ENCODE results near the gene SIK2. TPM values are rescaled to one million over a fixed set of nuclear protein-coding genes. Genes with fewer than 3 reads are reported as not detected.

Gene SIK2
- total and polyA plus RNA-seq, 2 donors (not counting 3 experiments of a cell fraction or from before 2014, with no cell fraction given), result 14.6 to 17.1 TPM

DNA sequence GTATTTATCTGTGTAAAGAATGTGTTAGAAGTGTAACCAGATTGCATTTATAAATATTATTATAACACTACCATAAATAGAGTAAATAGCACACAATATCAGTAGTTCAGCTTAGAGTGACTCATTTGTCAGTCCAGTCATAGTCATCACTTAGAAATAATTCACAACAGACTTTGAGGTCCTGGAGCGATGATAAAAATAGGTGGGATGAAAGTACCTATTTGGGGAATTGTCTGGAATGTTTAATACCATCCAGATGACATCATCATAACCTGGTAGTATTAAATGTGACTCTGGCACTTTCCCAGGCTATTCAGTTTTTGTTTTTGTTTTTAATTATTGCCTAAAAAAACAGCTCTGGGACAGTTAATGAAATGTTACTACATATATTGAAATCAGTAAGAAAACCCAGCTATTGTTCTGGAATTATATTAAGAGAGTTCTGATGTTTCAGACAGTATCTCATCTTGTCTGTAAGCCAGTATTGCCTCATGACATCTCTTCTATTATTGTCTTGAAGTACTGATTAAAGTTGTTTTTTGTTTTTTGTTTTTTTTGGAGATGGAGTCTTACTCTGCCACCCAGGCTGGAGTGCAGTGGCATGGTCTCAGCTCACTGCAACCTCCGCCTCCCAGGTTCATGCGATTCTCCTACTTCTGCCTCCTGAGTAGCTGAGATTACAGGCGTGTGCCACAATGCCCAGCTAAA, 74.8 kb downstream of the SIK2 start:
- DNase-seq (ENCODE audit: low read depth, low spot score), result peak; percentile 48
- peaks cover 7% of the 10 kb centered on the region for H3K4me1 ChIP-seq (ENCODE audit: control insufficient read depth, extremely low read depth, insufficient read depth, low read length)
- CTCF ChIA-PET, result interaction anchor here (1.0 to 1.9 kb wide), 3 partner anchors 18 to 100 kb away, joined by 4 to 12 read pairs (median 5); no protein-coding TSS in a partner anchor
- FAIRE-seq, result no peak
- POLR2A ChIA-PET, result no interaction called here
- H3K79me2 ChIP-seq (ENCODE audit: control insufficient read depth, insufficient read depth, low read length), result no peaks in the 10 kb centered on the region
- no peaks in the 10 kb centered on the region for H3K27me3 ChIP-seq (ENCODE audit: control insufficient read depth in 2 of 2, insufficient read depth in 2 of 2, low read length in 2 of 2)
- no TSS peak for BruUV-seq (replicated peaks)
- H3K36me3 ChIP-seq (ENCODE audit: control insufficient read depth in 2 of 2, extremely low read depth in 1 of 2, insufficient read depth in 2 of 2, low read length in 2 of 2), result peaks cover 0 to 2% of the 10 kb centered on the region in 2 experiments
- dilution Hi-C loops (cut with MboI; ENCODE audit: extremely low pct_ligation_motif_present, low sequenced_read_pairs), result no loop called here
- H3K9me1 ChIP-seq (replicated peaks; ENCODE audit: control insufficient read depth, extremely low read depth, insufficient read depth, low read length), result no peaks in the 10 kb centered on the region
- no peak overlapping the region for H3K9ac ChIP-seq (replicated peaks; ENCODE audit: extremely low read depth, insufficient read depth, low read length)
- H3K4me2 ChIP-seq (ENCODE audit: insufficient read depth, low read length), result no peak overlapping the region
- H3K4me3 ChIP-seq (replicated peaks in 1 of 3; ENCODE audit: insufficient read depth in 1 of 3, low read depth in 1 of 3, low read length in 3 of 3), result no peak overlapping the region
- no peaks in the 10 kb centered on the region for H3K9me3 ChIP-seq (replicated peaks; ENCODE audit: control insufficient read depth, insufficient read depth, low read length)
- intact Hi-C loops (cut with micrococcal nuclease), result loop anchor here (2.0 kb wide), 1 partner anchor 42 kb away; no protein-coding TSS in a partner anchor
- no peak for TF ChIP-seq POLR2A (IDR thresholded peaks at IDR 0.05; ENCODE audit: low read depth, low read length)
- peak; percentile 77 for TF ChIP-seq JUN (IDR thresholded peaks at IDR 0.05; ENCODE audit: borderline replicate concordance, insufficient read depth, insufficient read length, low read depth)
- TF ChIP-seq FOS (IDR thresholded peaks at IDR 0.05; ENCODE audit: borderline replicate concordance, insufficient read depth, low read length), result peak; percentile 71
- no peaks in the 10 kb centered on the region for H4K20me1 ChIP-seq (replicated peaks; ENCODE audit: control insufficient read depth, extremely low read depth, insufficient read depth, low read length)
- no peak overlapping the region for H2AFZ ChIP-seq (ENCODE audit: low read depth, low read length)
- H3K27ac ChIP-seq (ENCODE audit: insufficient read depth, low read depth, low read length), result no peak overlapping the region

DNA sequence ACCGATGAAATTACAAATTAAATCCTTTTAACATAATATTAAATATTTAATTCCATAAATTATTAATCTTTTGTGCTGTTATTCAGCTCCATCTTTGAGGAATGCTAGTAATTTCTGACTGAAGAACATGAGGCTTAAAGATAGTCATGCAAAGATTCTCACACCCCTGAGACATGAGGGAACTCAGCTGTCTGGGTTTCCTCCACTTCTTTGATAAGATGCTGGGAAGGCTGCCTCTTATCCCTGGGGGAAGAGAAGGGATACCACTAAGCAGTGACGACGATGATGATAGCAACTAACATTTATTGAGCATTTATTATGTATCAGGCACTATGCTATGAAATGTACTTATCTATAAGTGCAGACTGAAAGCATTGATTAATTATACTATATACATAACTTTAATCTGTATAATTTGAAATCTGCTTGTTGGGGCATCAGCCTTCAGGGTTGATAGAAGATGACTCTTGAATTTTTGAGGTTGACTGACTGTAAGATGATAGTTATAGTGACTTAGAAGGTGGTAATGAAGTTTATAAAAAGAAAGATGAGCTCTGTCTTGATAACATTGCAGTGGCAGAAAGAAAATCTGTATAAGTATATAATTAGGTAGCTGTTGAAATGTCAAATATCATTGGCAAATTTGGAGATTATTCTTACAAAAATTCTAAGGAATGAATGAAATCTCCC, 78.4 kb downstream of the SIK2 start:
- dilution Hi-C loops (cut with MboI; ENCODE audit: extremely low pct_ligation_motif_present, low sequenced_read_pairs) (no loop called here), intact Hi-C loops (cut with micrococcal nuclease) (no loop called here)
- H3K4me1 ChIP-seq (ENCODE audit: control insufficient read depth, extremely low read depth, insufficient read depth, low read length), result peaks cover 7% of the 10 kb centered on the region
- ChIA-PET POLR2A (no interaction called here), CTCF (interaction anchor here (0.8 to 1.5 kb wide), 2 partner anchors 15 to 24 kb away, joined by 3 to 4 read pairs; no protein-coding TSS in a partner anchor)
- H2AFZ ChIP-seq (ENCODE audit: low read depth, low read length), result no peak overlapping the region
- DNase-seq (ENCODE audit: low read depth, low spot score) (no peak), FAIRE-seq (no peak)
- no peak overlapping the region for H3K9ac ChIP-seq (replicated peaks; ENCODE audit: extremely low read depth, insufficient read depth, low read length)
- no peak for TF ChIP-seq MYC (IDR thresholded peaks at IDR 0.05; ENCODE audit: low read depth, low read length)
- TF ChIP-seq POLR2A (IDR thresholded peaks at IDR 0.05; ENCODE audit: low read depth, low read length), result no peak
- no peak for TF ChIP-seq JUN (IDR thresholded peaks at IDR 0.05; ENCODE audit: borderline replicate concordance, insufficient read depth, insufficient read length, low read depth)
- TF ChIP-seq, protein P1, sequence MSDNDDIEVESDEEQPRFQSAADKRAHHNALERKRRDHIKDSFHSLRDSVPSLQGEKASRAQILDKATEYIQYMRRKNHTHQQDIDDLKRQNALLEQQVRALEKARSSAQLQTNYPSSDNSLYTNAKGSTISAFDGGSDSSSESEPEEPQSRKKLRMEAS (IDR thresholded peaks at IDR 0.05; ENCODE audit: insufficient read depth, insufficient read length), result no peak
- no peak for TF ChIP-seq GATA2 (IDR thresholded peaks at IDR 0.05; ENCODE audit: insufficient read depth, insufficient read length, low read depth, low read length)
- TF ChIP-seq, protein P2, sequence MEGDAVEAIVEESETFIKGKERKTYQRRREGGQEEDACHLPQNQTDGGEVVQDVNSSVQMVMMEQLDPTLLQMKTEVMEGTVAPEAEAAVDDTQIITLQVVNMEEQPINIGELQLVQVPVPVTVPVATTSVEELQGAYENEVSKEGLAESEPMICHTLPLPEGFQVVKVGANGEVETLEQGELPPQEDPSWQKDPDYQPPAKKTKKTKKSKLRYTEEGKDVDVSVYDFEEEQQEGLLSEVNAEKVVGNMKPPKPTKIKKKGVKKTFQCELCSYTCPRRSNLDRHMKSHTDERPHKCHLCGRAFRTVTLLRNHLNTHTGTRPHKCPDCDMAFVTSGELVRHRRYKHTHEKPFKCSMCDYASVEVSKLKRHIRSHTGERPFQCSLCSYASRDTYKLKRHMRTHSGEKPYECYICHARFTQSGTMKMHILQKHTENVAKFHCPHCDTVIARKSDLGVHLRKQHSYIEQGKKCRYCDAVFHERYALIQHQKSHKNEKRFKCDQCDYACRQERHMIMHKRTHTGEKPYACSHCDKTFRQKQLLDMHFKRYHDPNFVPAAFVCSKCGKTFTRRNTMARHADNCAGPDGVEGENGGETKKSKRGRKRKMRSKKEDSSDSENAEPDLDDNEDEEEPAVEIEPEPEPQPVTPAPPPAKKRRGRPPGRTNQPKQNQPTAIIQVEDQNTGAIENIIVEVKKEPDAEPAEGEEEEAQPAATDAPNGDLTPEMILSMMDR (IDR thresholded peaks at IDR 0.05; ENCODE audit: extremely low read depth in 1 of 2, insufficient read depth in 1 of 2, low read depth in 1 of 2, low read length in 2 of 2), result no peak
- TF ChIP-seq POLR2AphosphoS5 (IDR thresholded peaks at IDR 0.05; ENCODE audit: insufficient read depth, low read depth, low read length), result no peak
- TF ChIP-seq EZH2 (IDR thresholded peaks at IDR 0.05; ENCODE audit: borderline replicate concordance, low read depth, low read length, severe bottlenecking), result no peak
- TF ChIP-seq FOS (IDR thresholded peaks at IDR 0.05; ENCODE audit: borderline replicate concordance, insufficient read depth, low read length), result no peak
- H3K36me3 ChIP-seq (ENCODE audit: control insufficient read depth in 2 of 2, extremely low read depth in 1 of 2, insufficient read depth in 2 of 2, low read length in 2 of 2), result no peaks in the 10 kb centered on the region
- no peaks in the 10 kb centered on the region for H3K27me3 ChIP-seq (ENCODE audit: control insufficient read depth in 2 of 2, insufficient read depth in 2 of 2, low read length in 2 of 2)
- BruUV-seq (replicated peaks), result no TSS peak
- no peaks in the 10 kb centered on the region for H3K79me2 ChIP-seq (ENCODE audit: control insufficient read depth, insufficient read depth, low read length)
- no peaks in the 10 kb centered on the region for H3K9me1 ChIP-seq (replicated peaks; ENCODE audit: control insufficient read depth, extremely low read depth, insufficient read depth, low read length)
- H3K4me2 ChIP-seq (ENCODE audit: insufficient read depth, low read length), result no peak overlapping the region
- no peak overlapping the region for H3K27ac ChIP-seq (ENCODE audit: insufficient read depth, low read depth, low read length)
- H3K9me3 ChIP-seq (replicated peaks; ENCODE audit: control insufficient read depth, insufficient read depth, low read length), result no peaks in the 10 kb centered on the region
- H3K4me3 ChIP-seq (replicated peaks in 1 of 3; ENCODE audit: insufficient read depth in 1 of 3, low read depth in 1 of 3, low read length in 3 of 3), result no peak overlapping the region
- no peaks in the 10 kb centered on the region for H4K20me1 ChIP-seq (replicated peaks; ENCODE audit: control insufficient read depth, extremely low read depth, insufficient read depth, low read length)
